ENCODE data around the gene ABCD1. TPM values are rescaled to one million over a fixed set of nuclear protein-coding genes. Genes with fewer than 3 reads are reported as not detected.
A peak's percentile ranks its signal among the peaks of the same experiment; 100 is the strongest.
"Not testable (repeated sequence)": the region's sequence is repeated elsewhere in the genome, so short reads cannot be mapped to it uniquely, and the experiment has no call there.

The ABCD1 gene
- total RNA-seq (2021; ENCODE audit: unreplicated experiment) = 86.6 TPM
- 81.6 TPM for polyA plus RNA-seq (2012; ENCODE audit: insufficient read length)
- percentile 67 among the genes with signal in this experiment for Bru-seq, nascent RNA
- percentile 82 among the genes with signal in this experiment for BruChase-seq, experiment 1, labeled RNA remaining after a 2-hour chase
- BruChase-seq, experiment 2, labeled RNA remaining after a 6-hour chase = percentile 84 among the genes with signal in this experiment
- long read RNA-seq, transcript ABCD1-201 (10 exons, 3,664 nt) = major isoform, 37 of 84 reads
- long read RNA-seq, partial matches to known transcripts = 33 of 84 reads
- long read RNA-seq, other reads (novel, unspliced or antisense) = 12 of 84 reads

DNA sequence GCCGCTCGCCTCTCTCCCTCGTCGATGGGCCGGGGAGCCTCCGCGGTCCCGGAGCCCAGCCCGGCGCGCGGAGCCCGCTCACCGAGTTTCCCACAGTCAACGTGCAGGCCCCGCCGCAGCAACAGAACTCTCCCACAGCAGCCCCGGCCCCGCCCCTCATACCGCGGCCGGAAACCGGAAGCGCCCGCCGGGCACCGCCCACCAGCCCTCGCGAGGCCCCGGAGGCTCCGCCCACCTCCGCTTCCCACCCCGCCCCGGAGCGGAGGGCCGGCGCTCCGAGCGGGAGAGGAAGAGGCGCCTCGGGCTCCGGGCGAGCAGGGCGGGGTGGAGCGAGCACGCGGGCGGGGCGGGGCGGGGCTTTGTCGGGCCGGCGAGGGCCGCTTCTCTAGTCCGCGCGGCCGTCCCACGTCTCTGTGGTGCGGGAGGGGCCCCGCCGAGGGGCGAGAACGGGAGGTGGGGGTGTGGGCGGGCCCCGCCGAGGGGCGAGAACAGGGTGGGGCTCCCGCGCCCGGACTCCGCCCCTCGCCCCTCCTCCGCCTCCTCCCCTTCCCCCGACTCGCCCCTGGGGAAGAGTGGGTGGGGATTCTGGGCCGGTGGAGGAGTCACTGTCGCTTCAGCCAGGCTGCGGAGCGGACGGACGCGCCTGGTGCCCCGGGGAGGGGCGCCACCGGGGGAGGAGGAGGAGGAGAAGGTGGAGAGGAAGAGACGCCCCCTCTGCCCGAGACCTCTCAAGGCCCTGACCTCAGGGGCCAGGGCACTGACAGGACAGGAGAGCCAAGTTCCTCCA, at the start of gene ABCD1, which contains the start of gene BCAP31:
Gene ABCD1 (plus strand): TSS at position 605 of the 787 bp plus-strand sequence. CDS start 411 bp downstream, outside the sequence.
Gene BCAP31 (minus strand): TSS at position 136 of the 787 bp plus-strand sequence. CDS start 1,143 bp downstream, outside the sequence.
- Histone ChIP-seq H3K4me1 (ENCODE audit: control insufficient read depth, insufficient read depth, low read length) (peaks cover 24% of the 10 kb centered on the region), H3K27me3 (ENCODE audit: control insufficient read depth, insufficient read depth, low read length) (no peaks in the 10 kb centered on the region), H3K4me3 (ENCODE audit: low read depth in 2 of 2, low read length in 2 of 2) (peak within 1 kb of the TSS; percentile 84 to 92), H3K36me3 (ENCODE audit: control insufficient read depth, insufficient read depth, low read length) (peaks cover 16% of the 10 kb centered on the region), H3K27ac (ENCODE audit: low read length) (peak within 1 kb of the TSS; percentile 92), H3K9me3 (ENCODE audit: control insufficient read depth, insufficient read depth, low read depth, low read length) (no peaks in the 10 kb centered on the region)
- no TSS peak for BruUV-seq (replicated peaks)
- DNase-seq (ENCODE audit: low read depth, low spot score) (no peak), ATAC-seq (peak; percentile 73)
- CTCF ChIA-PET = no interaction called here
- intact Hi-C loops (cut with micrococcal nuclease; ENCODE audit: unreplicated experiment) (no loop called here), in situ Hi-C loops (cut with HindIII; ENCODE audit: low pct_unique_long_range_greater_than_20kb, low sequenced_read_pairs) (no loop called here)
- POLR2A ChIA-PET = no interaction called here
- TF ChIP-seq SIN3A (IDR thresholded peaks at IDR 0.05; ENCODE audit: borderline replicate concordance, insufficient read depth, low read depth, low read length) (peak; percentile 47; the same call in 1 of the 2 replicates), TCF7L2 (IDR thresholded peaks at IDR 0.05; ENCODE audit: low read depth, low read length) (no peak), POLR2AphosphoS5 (IDR thresholded peaks at IDR 0.05; ENCODE audit: low read depth, low read length) (peak; percentile 78)
- TF ChIP-seq, protein P1, sequence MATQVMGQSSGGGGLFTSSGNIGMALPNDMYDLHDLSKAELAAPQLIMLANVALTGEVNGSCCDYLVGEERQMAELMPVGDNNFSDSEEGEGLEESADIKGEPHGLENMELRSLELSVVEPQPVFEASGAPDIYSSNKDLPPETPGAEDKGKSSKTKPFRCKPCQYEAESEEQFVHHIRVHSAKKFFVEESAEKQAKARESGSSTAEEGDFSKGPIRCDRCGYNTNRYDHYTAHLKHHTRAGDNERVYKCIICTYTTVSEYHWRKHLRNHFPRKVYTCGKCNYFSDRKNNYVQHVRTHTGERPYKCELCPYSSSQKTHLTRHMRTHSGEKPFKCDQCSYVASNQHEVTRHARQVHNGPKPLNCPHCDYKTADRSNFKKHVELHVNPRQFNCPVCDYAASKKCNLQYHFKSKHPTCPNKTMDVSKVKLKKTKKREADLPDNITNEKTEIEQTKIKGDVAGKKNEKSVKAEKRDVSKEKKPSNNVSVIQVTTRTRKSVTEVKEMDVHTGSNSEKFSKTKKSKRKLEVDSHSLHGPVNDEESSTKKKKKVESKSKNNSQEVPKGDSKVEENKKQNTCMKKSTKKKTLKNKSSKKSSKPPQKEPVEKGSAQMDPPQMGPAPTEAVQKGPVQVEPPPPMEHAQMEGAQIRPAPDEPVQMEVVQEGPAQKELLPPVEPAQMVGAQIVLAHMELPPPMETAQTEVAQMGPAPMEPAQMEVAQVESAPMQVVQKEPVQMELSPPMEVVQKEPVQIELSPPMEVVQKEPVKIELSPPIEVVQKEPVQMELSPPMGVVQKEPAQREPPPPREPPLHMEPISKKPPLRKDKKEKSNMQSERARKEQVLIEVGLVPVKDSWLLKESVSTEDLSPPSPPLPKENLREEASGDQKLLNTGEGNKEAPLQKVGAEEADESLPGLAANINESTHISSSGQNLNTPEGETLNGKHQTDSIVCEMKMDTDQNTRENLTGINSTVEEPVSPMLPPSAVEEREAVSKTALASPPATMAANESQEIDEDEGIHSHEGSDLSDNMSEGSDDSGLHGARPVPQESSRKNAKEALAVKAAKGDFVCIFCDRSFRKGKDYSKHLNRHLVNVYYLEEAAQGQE (IDR thresholded peaks at IDR 0.05; ENCODE audit: insufficient read depth in 1 of 2, low read depth in 2 of 2, low read length in 1 of 2) = no peak
- TF ChIP-seq, protein P2, sequence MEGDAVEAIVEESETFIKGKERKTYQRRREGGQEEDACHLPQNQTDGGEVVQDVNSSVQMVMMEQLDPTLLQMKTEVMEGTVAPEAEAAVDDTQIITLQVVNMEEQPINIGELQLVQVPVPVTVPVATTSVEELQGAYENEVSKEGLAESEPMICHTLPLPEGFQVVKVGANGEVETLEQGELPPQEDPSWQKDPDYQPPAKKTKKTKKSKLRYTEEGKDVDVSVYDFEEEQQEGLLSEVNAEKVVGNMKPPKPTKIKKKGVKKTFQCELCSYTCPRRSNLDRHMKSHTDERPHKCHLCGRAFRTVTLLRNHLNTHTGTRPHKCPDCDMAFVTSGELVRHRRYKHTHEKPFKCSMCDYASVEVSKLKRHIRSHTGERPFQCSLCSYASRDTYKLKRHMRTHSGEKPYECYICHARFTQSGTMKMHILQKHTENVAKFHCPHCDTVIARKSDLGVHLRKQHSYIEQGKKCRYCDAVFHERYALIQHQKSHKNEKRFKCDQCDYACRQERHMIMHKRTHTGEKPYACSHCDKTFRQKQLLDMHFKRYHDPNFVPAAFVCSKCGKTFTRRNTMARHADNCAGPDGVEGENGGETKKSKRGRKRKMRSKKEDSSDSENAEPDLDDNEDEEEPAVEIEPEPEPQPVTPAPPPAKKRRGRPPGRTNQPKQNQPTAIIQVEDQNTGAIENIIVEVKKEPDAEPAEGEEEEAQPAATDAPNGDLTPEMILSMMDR (IDR thresholded peaks at IDR 0.05) = no peak

DNA sequence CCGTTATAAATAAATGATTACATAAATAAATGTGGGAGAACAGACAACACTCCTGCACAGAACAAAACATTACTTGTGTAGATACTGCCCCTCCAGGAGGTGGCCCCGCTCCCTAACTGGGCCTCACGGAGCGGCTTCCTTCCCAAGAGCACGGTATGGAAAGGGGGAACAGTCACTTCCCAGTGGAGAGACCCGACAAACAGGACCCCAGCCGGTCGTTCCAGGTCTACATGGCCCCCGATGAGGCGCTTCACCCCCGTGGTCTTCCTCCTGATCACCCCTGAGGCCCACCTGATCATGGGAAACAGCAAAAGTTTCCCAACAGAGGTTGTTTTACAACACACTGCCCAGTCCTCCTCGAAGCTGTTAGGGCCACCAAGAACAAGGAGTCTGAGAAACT, 43.5 kb upstream of the ABCD1 start:
- DNase-seq (ENCODE audit: low read depth, low spot score) (no peak), ATAC-seq (no peak)
- intact Hi-C loops (cut with micrococcal nuclease; ENCODE audit: unreplicated experiment) (no loop called here), in situ Hi-C loops (cut with HindIII; ENCODE audit: low pct_unique_long_range_greater_than_20kb, low sequenced_read_pairs) (no loop called here)
- no peaks in the 10 kb centered on the region for H3K9me3 ChIP-seq (ENCODE audit: control insufficient read depth, insufficient read depth, low read depth, low read length)
- BruUV-seq (replicated peaks) = no TSS peak
- CTCF ChIA-PET = no interaction called here
- no peak overlapping the region for H3K27ac ChIP-seq (ENCODE audit: low read length)
- TF ChIP-seq, protein P1 (IDR thresholded peaks at IDR 0.05; ENCODE audit: insufficient read depth in 1 of 2, low read depth in 2 of 2, low read length in 1 of 2) = no peak
- no peak for TF ChIP-seq POLR2AphosphoS5 (IDR thresholded peaks at IDR 0.05; ENCODE audit: low read depth, low read length)
- TF ChIP-seq TCF7L2 (IDR thresholded peaks at IDR 0.05; ENCODE audit: low read depth, low read length) = no peak
- TF ChIP-seq SIN3A (IDR thresholded peaks at IDR 0.05; ENCODE audit: borderline replicate concordance, insufficient read depth, low read depth, low read length) = no peak
- TF ChIP-seq, protein P2 (IDR thresholded peaks at IDR 0.05) = no peak
- POLR2A ChIA-PET = no interaction called here
- no peak overlapping the region for H3K4me3 ChIP-seq (ENCODE audit: low read depth in 2 of 2, low read length in 2 of 2)
- H3K27me3 ChIP-seq (ENCODE audit: control insufficient read depth, insufficient read depth, low read length) = no peaks in the 10 kb centered on the region
- H3K4me1 ChIP-seq (ENCODE audit: control insufficient read depth, insufficient read depth, low read length) = peaks cover 11% of the 10 kb centered on the region
- H3K36me3 ChIP-seq (ENCODE audit: control insufficient read depth, insufficient read depth, low read length) = no peaks in the 10 kb centered on the region

DNA sequence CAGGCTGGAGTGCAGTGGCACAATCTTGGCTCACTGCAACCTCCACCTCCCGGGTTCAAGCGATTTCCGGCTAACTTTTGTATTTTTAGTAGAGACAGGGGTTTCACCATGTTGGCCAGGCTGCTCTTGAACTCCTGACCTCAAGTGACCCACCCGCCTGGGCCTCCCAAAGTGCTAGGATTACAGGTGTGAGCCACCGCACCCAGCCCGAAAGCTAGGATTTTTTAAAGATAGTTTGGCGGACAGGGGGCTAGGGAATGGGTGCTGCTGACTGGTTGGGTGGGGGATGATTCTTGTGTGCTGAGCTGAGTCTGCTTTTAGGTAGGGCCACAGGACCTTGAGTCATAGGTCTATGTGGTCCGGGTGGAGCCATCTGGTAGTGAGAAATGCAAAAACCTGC, 41.2 kb upstream of the ABCD1 start:
- BruUV-seq (replicated peaks); ATAC-seq; H3K36me3 ChIP-seq (ENCODE audit: control insufficient read depth, insufficient read depth, low read length); H3K27me3 ChIP-seq (ENCODE audit: control insufficient read depth, insufficient read depth, low read length); DNase-seq (ENCODE audit: low read depth, low spot score); in situ Hi-C loops (cut with HindIII; ENCODE audit: low pct_unique_long_range_greater_than_20kb, low sequenced_read_pairs); H3K9me3 ChIP-seq (ENCODE audit: control insufficient read depth, insufficient read depth, low read depth, low read length); H3K27ac ChIP-seq (ENCODE audit: low read length); H3K4me3 ChIP-seq (ENCODE audit: low read depth in 2 of 2, low read length in 2 of 2); intact Hi-C loops (cut with micrococcal nuclease; ENCODE audit: unreplicated experiment); POLR2A ChIA-PET; CTCF ChIA-PET: not testable (repeated sequence)
- H3K4me1 ChIP-seq (ENCODE audit: control insufficient read depth, insufficient read depth, low read length) = peaks cover 18% of the 10 kb centered on the region

Measured in Panc1 (cell line).